GM13976 (cell line): ENCODE data around the gene PHC2.
A peak's percentile ranks its signal among the peaks of the same experiment; 100 is the strongest.

Source experiments
- DNase-seq: peaks from one replicate; pipeline ENCODE4 v3.0.0; 2012; ENCODE audit warnings: low spot score
- in situ Hi-C: fragments of 300-500 bp; cut with MboI; formaldehyde crosslinking; loops from one replicate; pipeline ENCODE4 v1.12.0; 2022; ENCODE audit warnings: low sequenced_read_pairs, mixed read lengths, inconsistent platforms; ENCODE audit not compliant: unreplicated experiment
- TF ChIP-seq, protein P1 (sequence below): IDR thresholded peaks from 2 replicates; pipeline ENCODE4 v1.5.1; 2012; ENCODE audit warnings: borderline replicate concordance, mild to moderate bottlenecking; ENCODE audit not compliant: insufficient read depth; ENCODE audit errors: extremely low read depth, missing control alignments, control extremely low read depth

Gene PHC2

GRCh38 chr1:33367485-33368405, 63.1 kb downstream of the PHC2 start:
- TF ChIP-seq, protein P1, sequence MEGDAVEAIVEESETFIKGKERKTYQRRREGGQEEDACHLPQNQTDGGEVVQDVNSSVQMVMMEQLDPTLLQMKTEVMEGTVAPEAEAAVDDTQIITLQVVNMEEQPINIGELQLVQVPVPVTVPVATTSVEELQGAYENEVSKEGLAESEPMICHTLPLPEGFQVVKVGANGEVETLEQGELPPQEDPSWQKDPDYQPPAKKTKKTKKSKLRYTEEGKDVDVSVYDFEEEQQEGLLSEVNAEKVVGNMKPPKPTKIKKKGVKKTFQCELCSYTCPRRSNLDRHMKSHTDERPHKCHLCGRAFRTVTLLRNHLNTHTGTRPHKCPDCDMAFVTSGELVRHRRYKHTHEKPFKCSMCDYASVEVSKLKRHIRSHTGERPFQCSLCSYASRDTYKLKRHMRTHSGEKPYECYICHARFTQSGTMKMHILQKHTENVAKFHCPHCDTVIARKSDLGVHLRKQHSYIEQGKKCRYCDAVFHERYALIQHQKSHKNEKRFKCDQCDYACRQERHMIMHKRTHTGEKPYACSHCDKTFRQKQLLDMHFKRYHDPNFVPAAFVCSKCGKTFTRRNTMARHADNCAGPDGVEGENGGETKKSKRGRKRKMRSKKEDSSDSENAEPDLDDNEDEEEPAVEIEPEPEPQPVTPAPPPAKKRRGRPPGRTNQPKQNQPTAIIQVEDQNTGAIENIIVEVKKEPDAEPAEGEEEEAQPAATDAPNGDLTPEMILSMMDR = peak; percentile 92
- in situ Hi-C loops = loop anchor here (5.0 kb wide), 1 partner anchor 70 kb away; no protein-coding TSS in a partner anchor
- peak; percentile 94 for DNase-seq

DNA sequence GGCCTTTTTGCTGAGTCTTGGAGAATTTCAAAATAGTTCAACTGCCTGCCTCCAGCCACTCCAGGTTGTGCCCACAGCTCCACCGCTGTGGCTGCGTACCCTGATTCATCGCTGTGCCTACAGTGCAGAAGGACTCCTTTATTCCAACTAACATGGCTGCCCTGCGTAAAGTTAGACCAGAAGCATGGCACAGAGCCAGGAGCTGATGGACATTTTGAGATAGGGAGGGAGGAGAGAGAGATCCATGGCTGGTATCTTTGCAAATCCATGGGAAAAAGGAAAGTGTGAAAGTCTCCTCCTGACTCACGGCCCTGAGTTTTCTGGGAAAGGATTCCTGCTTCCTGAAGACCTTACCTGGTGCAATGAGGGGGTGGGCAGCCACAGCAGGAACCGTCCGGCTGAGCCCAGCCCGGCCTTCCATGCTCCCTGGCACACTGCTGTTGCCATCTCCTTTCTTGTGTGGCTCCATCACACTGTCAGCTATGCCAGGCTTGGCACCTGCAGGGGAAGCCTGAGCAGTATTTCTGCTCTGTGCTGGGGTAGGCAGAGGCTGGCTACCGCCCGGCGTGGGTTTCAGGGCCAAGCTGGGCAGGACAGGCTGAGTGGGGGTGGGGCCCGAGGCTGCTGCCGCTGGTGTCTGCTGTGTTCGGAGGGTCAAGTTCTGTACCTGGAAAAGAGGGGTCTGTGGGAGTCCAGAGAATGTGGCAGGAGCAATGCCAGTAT, 64.0 kb downstream of the PHC2 start:
- in situ Hi-C loops = loop anchor here (5.0 kb wide), 1 partner anchor 70 kb away; no protein-coding TSS in a partner anchor
- no peak for DNase-seq
- TF ChIP-seq, protein P1 = no peak

- no peak for DNase-seq
- in situ Hi-C loops = loop anchor here (5.0 kb wide), 1 partner anchor 68 kb away; no protein-coding TSS in a partner anchor
- TF ChIP-seq, protein P1 = no peak
Observed at GRCh38 chr1:33365560-33365997, 65.3 kb downstream of the PHC2 start.

DNA sequence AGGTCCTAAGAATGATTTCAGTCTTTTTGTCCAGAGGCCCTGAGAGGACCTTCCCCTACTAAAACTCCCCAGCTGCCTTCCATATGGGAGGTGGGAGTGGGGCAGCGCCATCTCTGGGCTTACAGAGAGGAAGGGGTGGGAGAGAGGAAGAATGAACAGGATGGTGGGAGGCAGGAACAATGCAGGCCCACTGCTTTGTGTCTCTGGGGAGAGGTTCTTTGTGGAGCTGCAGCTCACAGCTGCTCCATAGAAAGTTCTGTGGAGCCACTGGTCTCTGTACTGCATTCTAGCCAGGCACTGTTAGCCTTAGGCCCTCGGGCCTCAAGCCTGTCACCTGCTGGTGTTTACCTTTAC, 66.4 kb downstream of the PHC2 start:
- TF ChIP-seq, protein P1 = no peak
- DNase-seq = no peak
- in situ Hi-C loops = no loop called here

- in situ Hi-C loops = no loop called here
- no peak for DNase-seq
- TF ChIP-seq, protein P1 = no peak
Observed at GRCh38 chr1:33363470-33363861, 67.4 kb downstream of the PHC2 start.

- in situ Hi-C loops = no loop called here
Observed at GRCh38 chr1:33363021-33363420, 67.9 kb downstream of the PHC2 start.

More at GRCh38 chr1:33363021-33363420, 67.9 kb downstream of the PHC2 start:
- no peak for DNase-seq
- TF ChIP-seq, protein P1 = no peak
